Measurements from ENCODE around the gene SRF. TPM values are rescaled to one million over a fixed set of nuclear protein-coding genes. Genes with fewer than 3 reads are reported as not detected.

SRF gene
- total RNA-seq, 1 donor from 2014 or later = 31.3 TPM

- peak overlapping the region; percentile 31 for H3K4me3 Mint-ChIP-seq (ENCODE audit: unreplicated experiment)
- peaks cover 24% of the 10 kb centered on the region for H3K36me3 Mint-ChIP-seq (ENCODE audit: low read depth, unreplicated experiment)
- peaks cover 2% of the 10 kb centered on the region for H3K27me3 Mint-ChIP-seq (ENCODE audit: unreplicated experiment)
- no peak overlapping the region for H3K27ac Mint-ChIP-seq (ENCODE audit: unreplicated experiment)
- peaks cover 6% of the 10 kb centered on the region for H3K4me1 Mint-ChIP-seq (ENCODE audit: unreplicated experiment)
- DNase-seq (ENCODE audit: low spot score) = no peak
- no peaks in the 10 kb centered on the region for H3K9me3 Mint-ChIP-seq (ENCODE audit: unreplicated experiment)
- no peak for TF ChIP-seq CTCF (IDR thresholded peaks at IDR 0.05; ENCODE audit: unreplicated experiment)
Observed at GRCh38 chr6:43146709-43147688, 24.1 kb upstream of the SRF start.

GRCh38 chr6:43147691-43148477 is 23.2 kb upstream of the SRF start:
- Mint-ChIP-seq H3K27me3 (ENCODE audit: unreplicated experiment) (peaks cover 2% of the 10 kb centered on the region), H3K4me3 (ENCODE audit: unreplicated experiment) (peak overlapping the region; percentile 38), H3K4me1 (ENCODE audit: unreplicated experiment) (peaks cover 6% of the 10 kb centered on the region), H3K36me3 (ENCODE audit: low read depth, unreplicated experiment) (peaks cover 24% of the 10 kb centered on the region), H3K27ac (ENCODE audit: unreplicated experiment) (peak overlapping the region; percentile 41), H3K9me3 (ENCODE audit: unreplicated experiment) (no peaks in the 10 kb centered on the region)
- no peak for TF ChIP-seq CTCF (IDR thresholded peaks at IDR 0.05; ENCODE audit: unreplicated experiment)
- no peak for DNase-seq (ENCODE audit: low spot score)

GRCh38 chr6:43149265-43149664 is 21.8 kb upstream of the SRF start:
- no peak overlapping the region for H3K27ac Mint-ChIP-seq (ENCODE audit: unreplicated experiment)
- TF ChIP-seq CTCF (IDR thresholded peaks at IDR 0.05; ENCODE audit: unreplicated experiment) = no peak
- H3K9me3 Mint-ChIP-seq (ENCODE audit: unreplicated experiment) = no peaks in the 10 kb centered on the region
- peaks cover 20% of the 10 kb centered on the region for H3K36me3 Mint-ChIP-seq (ENCODE audit: low read depth, unreplicated experiment)
- no peaks in the 10 kb centered on the region for H3K27me3 Mint-ChIP-seq (ENCODE audit: unreplicated experiment)
- H3K4me3 Mint-ChIP-seq (ENCODE audit: unreplicated experiment) = no peak overlapping the region
- peaks cover 3% of the 10 kb centered on the region for H3K4me1 Mint-ChIP-seq (ENCODE audit: unreplicated experiment)
- DNase-seq (ENCODE audit: low spot score) = no peak

GRCh38 chr6:43150051-43150751 is 20.9 kb upstream of the SRF start:
- H3K36me3 Mint-ChIP-seq (ENCODE audit: low read depth, unreplicated experiment) = peaks cover 20% of the 10 kb centered on the region
- DNase-seq (ENCODE audit: low spot score) = no peak
- H3K27me3 Mint-ChIP-seq (ENCODE audit: unreplicated experiment) = no peaks in the 10 kb centered on the region
- peak overlapping the region; percentile 10 for H3K4me3 Mint-ChIP-seq (ENCODE audit: unreplicated experiment)
- no peaks in the 10 kb centered on the region for H3K4me1 Mint-ChIP-seq (ENCODE audit: unreplicated experiment)
- no peak for TF ChIP-seq CTCF (IDR thresholded peaks at IDR 0.05; ENCODE audit: unreplicated experiment)
- peak overlapping the region; percentile 18 for H3K27ac Mint-ChIP-seq (ENCODE audit: unreplicated experiment)
- H3K9me3 Mint-ChIP-seq (ENCODE audit: unreplicated experiment) = no peaks in the 10 kb centered on the region

All from endothelial cell (in vitro differentiated cells).